HuH-7.5 (cell line): Measurements from ENCODE around the gene TBX21.
"Not testable (repeated sequence)": the region's sequence is repeated elsewhere in the genome, so short reads cannot be mapped to it uniquely, and the experiment has no call there.

Experiments used
- DNase-seq: peaks from one replicate; pipeline ENCODE4 v3.0.0; 2011; ENCODE audit warnings: low spot score

The TBX21 gene

DNA sequence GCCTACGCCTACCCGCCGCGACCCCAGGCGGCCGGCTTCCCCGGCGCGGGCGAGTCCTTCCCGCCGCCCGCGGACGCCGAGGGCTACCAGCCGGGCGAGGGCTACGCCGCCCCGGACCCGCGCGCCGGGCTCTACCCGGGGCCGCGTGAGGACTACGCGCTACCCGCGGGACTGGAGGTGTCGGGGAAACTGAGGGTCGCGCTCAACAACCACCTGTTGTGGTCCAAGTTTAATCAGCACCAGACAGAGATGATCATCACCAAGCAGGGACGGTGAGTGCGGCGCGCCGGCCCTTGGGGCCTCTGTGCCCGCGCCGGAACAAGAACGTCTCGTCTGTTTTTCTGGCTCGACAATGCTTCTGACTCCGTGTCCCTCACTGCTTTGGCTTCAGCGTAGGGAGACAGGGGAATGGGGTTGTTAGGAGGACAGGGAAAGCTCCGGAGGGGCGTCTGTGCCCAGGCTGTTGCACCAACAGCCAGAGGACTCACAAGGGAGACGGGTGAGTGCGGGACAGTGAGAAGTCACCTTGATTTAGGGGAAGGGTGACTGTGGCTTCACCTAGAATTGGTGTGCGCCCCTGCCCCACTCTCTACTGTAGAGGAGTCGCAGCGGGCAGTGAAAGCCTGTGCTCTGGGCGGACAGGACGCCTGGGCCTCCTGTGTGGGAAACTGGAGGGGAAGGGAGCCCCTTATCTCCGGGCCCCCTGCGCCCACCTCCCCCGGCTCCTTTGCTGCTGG lies 806 bp downstream of the TBX21 start:
- DNase-seq, result no peak

- DNase-seq, result no peak
Observed at GRCh38 chr17:47735139-47735464, 2.1 kb downstream of the TBX21 start.

GRCh38 chr17:47735536-47736011 lies 2.5 kb downstream of the TBX21 start:
- DNase-seq, result no peak

- no peak for DNase-seq
Observed at GRCh38 chr17:47736501-47737495, 3.8 kb downstream of the TBX21 start.

GRCh38 chr17:47738178-47738577 lies 5.1 kb downstream of the TBX21 start:
- no peak for DNase-seq

- DNase-seq, result no peak
Observed at GRCh38 chr17:47739150-47739549, 6.1 kb downstream of the TBX21 start.

GRCh38 chr17:47739945-47740344 lies 6.9 kb downstream of the TBX21 start:
- DNase-seq, result not testable (repeated sequence)

- no peak for DNase-seq
Observed at GRCh38 chr17:47741109-47741792, 8.2 kb downstream of the TBX21 start.

GRCh38 chr17:47741793-47742145 lies 8.7 kb downstream of the TBX21 start:
- DNase-seq, result no peak

DNA sequence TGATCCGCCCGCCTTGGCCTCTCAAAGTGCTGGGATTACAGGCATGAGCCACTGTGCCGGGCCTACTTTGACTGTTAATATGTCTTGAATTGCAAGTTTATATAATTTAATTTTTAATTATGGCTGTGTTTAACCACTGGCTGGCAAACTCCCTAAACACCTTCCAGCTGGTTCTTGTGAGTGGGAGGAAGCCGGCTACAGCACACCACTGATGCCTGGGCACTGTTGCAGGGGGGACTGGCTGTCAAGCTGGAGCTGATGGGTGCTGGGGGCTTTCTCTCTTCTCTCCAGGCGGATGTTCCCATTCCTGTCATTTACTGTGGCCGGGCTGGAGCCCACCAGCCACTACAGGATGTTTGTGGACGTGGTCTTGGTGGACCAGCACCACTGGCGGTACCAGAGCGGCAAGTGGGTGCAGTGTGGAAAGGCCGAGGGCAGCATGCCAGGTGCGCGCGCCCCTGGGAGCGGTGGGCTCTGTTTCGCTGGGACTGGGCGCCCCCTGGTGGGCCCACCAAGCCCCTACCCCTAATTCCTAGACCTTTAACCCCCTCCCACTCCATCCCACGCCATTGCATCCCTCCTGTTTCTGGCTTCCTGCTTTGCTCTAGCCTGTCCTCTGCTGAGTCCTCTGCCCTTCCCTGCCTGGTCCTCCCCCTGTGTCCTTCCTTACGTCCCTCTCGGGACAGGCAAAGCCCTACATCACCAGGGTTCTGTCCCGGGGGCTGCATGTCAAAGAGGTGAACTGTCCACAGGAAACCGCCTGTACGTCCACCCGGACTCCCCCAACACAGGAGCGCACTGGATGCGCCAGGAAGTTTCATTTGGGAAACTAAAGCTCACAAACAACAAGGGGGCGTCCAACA lies 9.5 kb downstream of the TBX21 start:
- no peak for DNase-seq

GRCh38 chr17:47744168-47745036 lies 11.4 kb downstream of the TBX21 start:
- no peak for DNase-seq

GRCh38 chr17:47745037-47745380 lies 12.0 kb downstream of the TBX21 start:
- DNase-seq, result no peak

GRCh38 chr17:47751471-47751870 lies 18.4 kb downstream of the TBX21 start:
- DNase-seq, result no peak

DNA sequence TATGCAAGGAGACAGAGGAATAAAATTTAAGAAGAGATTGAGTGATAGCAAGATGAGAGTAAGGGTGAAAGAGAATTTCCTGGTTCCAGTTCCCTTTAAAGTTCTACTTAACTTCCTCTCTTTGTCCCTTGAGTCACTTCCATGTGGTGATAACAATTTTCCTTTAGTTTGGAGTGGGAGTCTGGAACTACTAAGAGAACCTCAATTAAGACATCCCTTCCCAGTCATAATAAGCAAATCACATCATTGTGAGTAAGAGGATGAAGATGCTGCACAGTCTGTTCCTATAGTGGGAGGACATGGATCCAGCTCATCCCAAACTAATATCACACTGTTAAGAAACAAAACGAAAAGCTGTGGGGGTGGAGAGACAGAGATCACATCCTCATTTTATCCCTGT lies 24.4 kb downstream of the TBX21 start:
- no peak for DNase-seq

DNA sequence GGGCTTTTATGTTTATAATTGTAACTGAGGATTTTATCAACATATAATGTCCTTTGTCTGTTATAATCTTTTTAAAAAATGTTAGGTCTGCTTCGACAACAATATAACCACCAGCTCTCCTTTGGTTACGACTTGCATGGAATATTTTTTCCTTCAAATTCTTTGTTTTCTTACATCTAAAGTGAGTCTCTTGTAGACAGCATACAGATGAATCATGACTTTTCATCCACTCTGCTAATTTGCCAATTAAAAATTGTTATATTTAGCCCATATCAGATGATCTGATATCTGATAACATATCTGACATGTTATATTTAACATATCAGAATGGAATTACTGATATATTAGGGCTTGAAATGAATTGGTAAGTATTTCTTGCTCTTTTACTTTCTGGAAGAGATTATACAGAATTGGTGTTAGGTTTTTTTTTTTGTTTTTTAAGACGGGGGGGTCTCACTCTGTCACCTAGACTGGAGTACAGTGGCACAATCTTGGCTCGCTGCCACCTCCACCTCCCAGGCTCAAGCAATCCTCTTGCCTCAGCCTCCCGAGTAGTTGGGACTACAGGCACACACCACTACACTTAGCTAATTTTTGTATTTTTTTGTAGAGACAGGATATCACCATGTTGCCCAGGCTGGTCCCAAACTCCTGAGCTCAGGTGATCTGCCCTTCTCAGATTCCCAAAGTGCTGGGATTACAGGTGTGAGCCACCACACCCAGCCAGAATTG lies 27.5 kb downstream of the TBX21 start:
- no peak for DNase-seq

- DNase-seq, result no peak
Observed at GRCh38 chr17:47762728-47763127, 29.7 kb downstream of the TBX21 start.

GRCh38 chr17:47763913-47764582 lies 31.0 kb downstream of the TBX21 start:
- DNase-seq, result no peak

GRCh38 chr17:47773649-47774048 lies 40.6 kb downstream of the TBX21 start:
- not testable (repeated sequence) for DNase-seq

DNA sequence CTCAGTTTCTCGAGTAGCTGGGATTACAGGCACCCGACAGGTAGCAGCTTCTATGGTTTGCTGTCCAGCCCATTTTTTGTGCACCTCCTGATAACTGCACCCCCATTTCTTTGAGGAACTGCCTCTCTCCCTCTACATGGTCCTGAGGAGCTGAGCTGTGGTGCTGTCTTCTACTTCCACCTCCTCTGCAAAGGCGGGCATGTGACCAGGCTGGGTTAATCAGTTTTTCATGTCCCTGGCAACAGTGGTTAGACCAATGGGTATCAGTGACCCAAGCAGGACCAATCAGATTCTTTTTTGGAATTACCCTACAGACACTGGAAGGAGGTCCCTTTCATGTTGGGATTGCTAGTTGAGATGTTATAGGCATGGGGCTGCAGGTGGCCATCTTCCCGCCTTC lies 41.3 kb downstream of the TBX21 start:
- no peak for DNase-seq
